HG02885 (cell line): ENCODE results near the gene TMEFF2.

Source experiments
- ATAC-seq: cut with Tn5 transposase; IDR thresholded peaks from one replicate; pipeline ENCODE4 v1.9.1; 2021; ENCODE audit warnings: mild to moderate bottlenecking; ENCODE audit not compliant: unreplicated experiment, poor library complexity

TMEFF2 gene

GRCh38 chr2:192186806-192187205 is 7.9 kb downstream of the TMEFF2 start:
- ATAC-seq = no peak

GRCh38 chr2:192184349-192184748 is 10.4 kb downstream of the TMEFF2 start:
- ATAC-seq = no peak

GRCh38 chr2:192183296-192183695 is 11.4 kb downstream of the TMEFF2 start:
- ATAC-seq = no peak

GRCh38 chr2:192166946-192167345 is 27.8 kb downstream of the TMEFF2 start:
- no peak for ATAC-seq

GRCh38 chr2:192165842-192166241 is 28.9 kb downstream of the TMEFF2 start:
- no peak for ATAC-seq

- ATAC-seq = peak; percentile 89
These were observed 32.2 kb downstream of the TMEFF2 start for GRCh38 chr2:192162392-192163042.

GRCh38 chr2:192161656-192162290 is 33.0 kb downstream of the TMEFF2 start:
- peak; percentile 5 for ATAC-seq

GRCh38 chr2:192159736-192160135 is 35.0 kb downstream of the TMEFF2 start:
- no peak for ATAC-seq

GRCh38 chr2:192159208-192159607 is 35.5 kb downstream of the TMEFF2 start:
- ATAC-seq = no peak

GRCh38 chr2:192157776-192158175 is 37.0 kb downstream of the TMEFF2 start:
- no peak for ATAC-seq

- ATAC-seq = no peak
These were observed 39.1 kb downstream of the TMEFF2 start for GRCh38 chr2:192155511-192156118.

GRCh38 chr2:192153561-192153960 is 41.2 kb downstream of the TMEFF2 start:
- ATAC-seq = no peak

GRCh38 chr2:192151853-192152252 is 42.9 kb downstream of the TMEFF2 start:
- no peak for ATAC-seq

GRCh38 chr2:192150166-192150565 is 44.6 kb downstream of the TMEFF2 start:
- ATAC-seq = no peak

GRCh38 chr2:192148620-192149321 is 46.0 kb downstream of the TMEFF2 start:
- no peak for ATAC-seq

- no peak for ATAC-seq
These were observed 46.5 kb downstream of the TMEFF2 start for GRCh38 chr2:192148241-192148619.

- no peak for ATAC-seq
These were observed 48.4 kb downstream of the TMEFF2 start for GRCh38 chr2:192146069-192147015.

GRCh38 chr2:192145496-192145895 is 49.2 kb downstream of the TMEFF2 start:
- ATAC-seq = no peak

- no peak for ATAC-seq
These were observed 54.4 kb downstream of the TMEFF2 start for GRCh38 chr2:192140236-192140839.

GRCh38 chr2:192139813-192140212 is 54.9 kb downstream of the TMEFF2 start:
- no peak for ATAC-seq
